Measurements from ENCODE around the gene ADAMTSL4.

GRCh38 chr1:150577557-150578271 lies 28.5 kb downstream of the ADAMTSL4 start:
- TF ChIP-seq, protein P1, sequence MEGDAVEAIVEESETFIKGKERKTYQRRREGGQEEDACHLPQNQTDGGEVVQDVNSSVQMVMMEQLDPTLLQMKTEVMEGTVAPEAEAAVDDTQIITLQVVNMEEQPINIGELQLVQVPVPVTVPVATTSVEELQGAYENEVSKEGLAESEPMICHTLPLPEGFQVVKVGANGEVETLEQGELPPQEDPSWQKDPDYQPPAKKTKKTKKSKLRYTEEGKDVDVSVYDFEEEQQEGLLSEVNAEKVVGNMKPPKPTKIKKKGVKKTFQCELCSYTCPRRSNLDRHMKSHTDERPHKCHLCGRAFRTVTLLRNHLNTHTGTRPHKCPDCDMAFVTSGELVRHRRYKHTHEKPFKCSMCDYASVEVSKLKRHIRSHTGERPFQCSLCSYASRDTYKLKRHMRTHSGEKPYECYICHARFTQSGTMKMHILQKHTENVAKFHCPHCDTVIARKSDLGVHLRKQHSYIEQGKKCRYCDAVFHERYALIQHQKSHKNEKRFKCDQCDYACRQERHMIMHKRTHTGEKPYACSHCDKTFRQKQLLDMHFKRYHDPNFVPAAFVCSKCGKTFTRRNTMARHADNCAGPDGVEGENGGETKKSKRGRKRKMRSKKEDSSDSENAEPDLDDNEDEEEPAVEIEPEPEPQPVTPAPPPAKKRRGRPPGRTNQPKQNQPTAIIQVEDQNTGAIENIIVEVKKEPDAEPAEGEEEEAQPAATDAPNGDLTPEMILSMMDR (IDR thresholded peaks at IDR 0.05): no peak
- no peak for TF ChIP-seq ZFX (IDR thresholded peaks at IDR 0.05; ENCODE audit: borderline replicate concordance)

All from 22Rv1 (cell line).